HG03175 (cell line): Measurements from ENCODE around the gene PGBD5.

ENCODE experiments used
- ATAC-seq: cut with Tn5 transposase; IDR thresholded peaks from one replicate; pipeline ENCODE4 v1.9.1; 2021; ENCODE audit warnings: mild to moderate bottlenecking, moderate library complexity; ENCODE audit not compliant: unreplicated experiment

PGBD5 gene

DNA sequence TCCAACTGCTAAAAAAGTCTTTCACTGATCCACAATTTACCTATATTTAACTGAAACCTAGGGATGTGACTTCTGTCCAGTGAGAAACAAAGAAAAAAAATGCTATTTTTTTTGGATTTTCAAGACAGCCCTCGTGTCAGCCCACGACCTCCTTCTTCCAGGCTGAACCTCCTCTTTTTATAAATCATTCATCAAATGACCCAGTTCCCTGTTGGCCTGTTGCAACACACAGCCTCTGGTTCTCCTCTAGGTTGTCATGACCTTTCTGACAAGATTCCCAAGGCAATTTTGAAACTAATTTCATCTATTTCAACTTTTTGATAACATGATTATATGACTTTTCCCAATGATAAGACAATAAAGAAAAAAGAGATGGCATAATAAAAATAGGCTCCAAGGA lies 74.6 kb downstream of the PGBD5 start:
- ATAC-seq = no peak

DNA sequence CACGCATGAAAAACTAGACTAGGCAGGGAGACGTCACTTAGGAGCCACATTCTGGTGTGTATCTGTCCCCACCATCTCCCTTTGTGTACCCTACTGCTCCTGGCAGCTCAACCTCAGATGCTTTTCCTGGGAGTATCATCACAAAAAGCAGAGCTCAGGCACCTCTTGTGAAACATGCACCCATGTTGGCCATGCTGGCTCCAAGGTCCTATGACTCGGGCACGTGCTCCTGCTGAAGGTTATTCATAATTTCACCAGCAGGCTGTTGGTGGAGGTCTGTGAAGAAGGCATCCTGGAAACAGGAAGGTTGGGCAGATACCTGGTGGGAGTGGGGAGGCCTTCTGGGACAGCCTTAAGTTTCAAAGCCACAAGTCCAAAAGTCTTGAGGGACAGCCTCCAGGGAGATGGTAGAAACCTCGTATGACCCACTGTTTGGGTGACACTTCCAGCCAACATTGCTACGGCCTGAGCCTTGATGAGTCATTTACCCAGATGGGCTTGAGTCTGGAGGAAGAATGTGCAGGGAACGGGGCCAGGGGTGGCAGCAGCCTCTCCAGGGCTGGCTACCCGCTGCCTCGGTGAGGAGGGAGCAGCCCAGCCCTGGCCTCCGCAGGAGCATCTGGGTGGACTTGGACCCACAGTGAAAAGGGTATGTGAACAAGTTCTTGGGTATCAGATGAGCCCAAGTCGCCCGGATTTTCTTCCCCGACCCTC lies 75.8 kb downstream of the PGBD5 start:
- no peak for ATAC-seq

DNA sequence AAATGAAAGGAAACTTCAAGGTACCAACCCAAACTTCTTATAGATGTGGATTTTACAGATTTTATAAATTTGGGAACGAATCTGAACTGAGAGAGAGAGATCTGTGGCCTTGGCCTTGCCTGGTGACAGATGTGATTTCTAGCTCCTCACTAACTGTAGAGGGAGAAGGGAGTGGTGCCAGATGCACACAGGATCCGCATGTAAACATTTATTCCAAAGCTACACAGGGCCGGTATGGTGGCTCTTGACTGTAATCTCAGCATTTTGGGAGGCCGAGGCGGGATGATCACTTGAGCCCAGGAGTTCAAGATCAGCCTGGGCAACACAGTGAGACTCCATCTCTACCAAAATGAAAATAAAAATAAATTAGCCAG lies 77.1 kb downstream of the PGBD5 start:
- no peak for ATAC-seq

DNA sequence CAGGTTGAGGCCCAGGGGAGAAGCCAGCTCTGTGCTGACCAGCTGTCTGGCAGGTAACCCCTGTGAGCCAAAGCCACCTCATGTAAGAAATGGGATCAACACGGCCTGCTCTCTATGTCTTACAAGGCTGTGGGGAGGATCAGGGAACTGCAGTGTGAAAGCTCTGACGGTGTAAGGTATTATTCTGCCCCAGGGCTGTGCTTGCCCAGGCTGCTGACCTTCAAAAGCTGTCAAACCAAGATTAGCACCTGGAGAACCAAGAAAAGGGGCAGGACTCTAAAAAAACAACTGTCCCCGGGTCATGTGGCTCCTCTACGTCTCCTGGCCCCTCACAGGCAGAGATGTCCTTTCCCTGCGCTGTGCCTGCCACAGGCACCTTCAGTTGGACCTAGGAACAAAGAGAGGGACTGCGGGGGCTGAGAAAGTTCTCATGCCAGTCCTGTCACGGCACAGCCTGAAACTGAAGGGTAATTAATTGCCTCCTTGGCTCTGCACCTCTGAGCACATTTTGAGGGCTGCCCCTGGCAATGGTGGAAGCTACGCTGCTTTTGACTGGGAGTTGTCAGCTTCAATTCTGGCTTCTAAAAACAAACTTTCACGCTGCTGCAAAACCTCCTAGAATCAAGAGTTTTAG lies 77.6 kb downstream of the PGBD5 start:
- ATAC-seq = no peak

DNA sequence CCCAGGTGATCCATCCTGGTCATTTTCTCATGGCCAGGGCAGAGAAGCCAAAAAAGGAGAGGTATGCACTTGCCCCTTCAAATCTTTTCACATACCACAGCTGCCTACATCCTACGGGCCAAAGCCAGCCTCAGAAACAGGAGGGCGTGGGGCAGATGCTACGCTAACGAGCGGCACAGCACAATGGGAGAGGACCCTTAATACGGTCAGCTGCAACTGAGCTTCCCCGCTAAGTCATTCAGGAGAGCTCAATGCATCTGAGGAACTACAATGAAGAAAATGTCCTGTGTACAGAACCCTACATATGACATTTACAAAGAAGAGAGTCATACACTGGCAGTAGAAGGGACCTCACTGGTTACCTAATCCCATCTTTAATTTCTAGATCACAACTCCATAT lies 78.2 kb downstream of the PGBD5 start:
- no peak for ATAC-seq

DNA sequence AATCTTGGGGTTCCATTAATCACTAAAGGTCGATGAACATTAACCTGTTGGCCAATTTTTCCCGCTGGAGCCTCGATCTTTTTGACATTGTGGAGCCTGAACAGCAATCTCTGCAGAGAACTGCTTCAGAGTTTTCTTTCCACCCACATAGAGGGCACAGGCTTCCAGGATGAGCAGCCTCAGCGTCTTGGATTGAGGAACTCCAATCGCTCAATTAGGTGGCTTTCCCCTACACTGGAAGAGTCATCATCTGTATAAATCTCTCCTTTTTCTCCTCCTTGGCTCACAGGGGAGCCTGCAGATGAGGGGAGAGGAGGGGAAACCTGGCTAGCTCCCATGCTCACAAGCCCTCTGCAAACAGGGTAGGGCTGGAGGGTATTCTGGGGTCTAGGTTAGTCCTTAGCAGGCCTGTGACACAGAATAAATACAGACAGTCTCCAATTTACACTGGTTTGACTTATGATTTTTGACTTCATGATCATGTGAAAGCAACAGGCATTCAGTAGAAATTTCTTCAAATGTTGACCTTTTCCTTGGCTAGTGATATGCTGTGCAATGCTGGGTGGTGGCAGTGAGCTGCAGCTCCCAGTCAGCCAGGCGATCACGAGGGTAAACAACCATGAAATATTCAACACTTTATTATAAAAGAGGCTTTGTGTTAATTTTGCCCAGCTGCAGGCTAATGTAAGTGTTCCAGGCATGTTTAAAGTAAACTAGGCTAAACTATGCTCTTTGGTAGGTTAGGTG lies 80.8 kb downstream of the PGBD5 start:
- ATAC-seq = no peak

DNA sequence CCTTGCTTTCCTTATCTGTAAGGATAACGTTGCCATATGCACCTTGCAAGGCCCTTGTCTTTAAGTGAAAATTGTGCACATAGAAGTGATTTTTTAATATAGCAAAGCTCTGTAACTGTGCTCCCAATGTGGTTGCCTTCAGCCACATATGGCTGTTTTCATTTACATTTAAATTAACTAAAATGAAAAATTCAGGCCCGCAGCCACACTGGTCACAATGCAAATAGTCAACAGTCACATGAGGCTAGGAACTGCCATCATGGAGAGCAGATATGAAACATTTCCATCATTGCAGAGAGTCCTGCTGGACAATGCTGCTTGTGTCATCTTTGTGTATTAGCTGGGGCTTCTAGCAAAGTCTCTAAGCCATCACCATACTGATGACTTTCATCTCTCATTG lies 83.4 kb downstream of the PGBD5 start:
- ATAC-seq = no peak

DNA sequence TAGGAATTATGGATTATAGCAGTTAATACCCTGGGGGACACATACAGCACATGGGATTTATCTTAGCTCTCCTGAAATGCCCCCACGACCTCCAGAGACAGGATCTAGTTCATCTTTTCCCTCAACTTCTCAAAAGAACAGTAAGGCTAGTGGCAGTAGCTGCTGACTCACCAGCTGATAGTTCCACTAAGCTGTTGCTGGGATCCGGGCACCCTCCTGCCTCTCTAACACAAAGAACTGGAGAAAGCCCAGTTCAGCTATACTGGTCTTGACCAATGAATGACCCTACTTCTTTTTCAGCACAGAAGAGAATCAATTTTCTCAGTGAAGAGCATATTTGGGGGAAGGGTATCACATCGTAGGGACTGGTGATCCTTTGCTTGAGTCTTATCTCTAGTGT lies 84.1 kb downstream of the PGBD5 start:
- ATAC-seq = no peak

DNA sequence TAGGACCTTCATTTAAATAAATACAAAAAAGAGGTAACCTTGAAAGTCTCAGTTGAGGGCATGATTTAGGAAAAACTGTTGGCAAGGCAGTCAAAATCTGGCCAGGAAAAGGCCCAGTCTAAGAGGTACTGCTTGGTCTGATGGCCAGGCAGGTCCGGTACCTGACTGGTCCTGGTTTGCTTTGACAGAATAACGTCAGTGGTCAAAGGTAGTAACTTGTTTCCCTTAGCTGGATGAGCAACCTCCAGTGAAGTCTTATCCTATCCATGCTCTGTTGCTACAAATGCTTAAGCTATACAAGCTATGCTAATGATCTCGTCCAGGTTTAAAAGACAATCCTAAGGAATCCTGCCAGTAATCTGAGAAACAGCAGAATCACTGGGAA lies 85.0 kb downstream of the PGBD5 start:
- no peak for ATAC-seq

DNA sequence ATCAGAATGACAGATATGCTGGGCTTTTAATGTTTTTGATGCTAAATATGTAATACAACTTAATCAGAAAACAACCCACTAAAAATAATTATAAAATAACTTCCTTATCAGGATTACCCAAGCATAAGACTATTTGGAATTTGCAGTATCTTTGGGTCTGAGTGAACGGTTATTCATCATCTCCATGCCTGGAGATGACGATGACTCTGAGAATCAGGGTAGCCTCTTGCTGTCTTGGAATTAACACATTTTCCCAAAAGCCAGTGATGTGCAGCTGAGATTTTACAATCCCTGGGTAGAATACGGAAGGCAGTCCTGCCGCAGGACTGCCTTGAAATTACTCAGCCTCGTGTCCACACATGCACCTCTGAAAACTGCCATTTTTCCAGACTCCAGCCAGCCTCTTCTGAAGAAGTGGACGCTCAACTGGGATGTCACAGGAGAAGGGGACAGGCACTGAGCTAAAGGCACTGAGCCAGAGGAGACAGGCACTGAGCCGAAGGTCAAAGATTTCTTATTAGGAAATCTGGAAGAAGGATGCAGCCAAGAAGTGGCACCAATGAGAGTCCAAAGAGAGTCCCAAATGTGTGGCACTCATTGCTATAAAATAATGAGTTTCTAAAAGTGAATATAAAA lies 85.5 kb downstream of the PGBD5 start:
- no peak for ATAC-seq

DNA sequence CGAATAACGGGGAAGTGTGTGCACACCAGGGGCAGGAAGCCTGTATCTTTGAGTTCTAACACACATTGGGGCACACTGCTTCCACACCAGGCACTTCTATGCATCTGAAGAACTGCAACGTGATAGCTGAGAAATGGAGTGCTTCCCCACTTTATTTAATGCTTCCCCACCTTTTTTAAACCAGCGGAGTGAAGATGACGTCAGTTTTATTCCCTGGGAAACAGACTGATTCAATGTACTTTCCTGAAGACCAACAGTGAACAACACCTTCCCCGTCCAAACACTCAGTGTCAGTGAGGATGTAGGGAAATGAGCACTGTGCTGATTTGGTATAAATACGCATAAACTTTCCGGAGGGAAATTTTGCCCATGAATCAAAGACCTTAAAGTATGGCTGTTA lies 87.1 kb downstream of the PGBD5 start:
- no peak for ATAC-seq

DNA sequence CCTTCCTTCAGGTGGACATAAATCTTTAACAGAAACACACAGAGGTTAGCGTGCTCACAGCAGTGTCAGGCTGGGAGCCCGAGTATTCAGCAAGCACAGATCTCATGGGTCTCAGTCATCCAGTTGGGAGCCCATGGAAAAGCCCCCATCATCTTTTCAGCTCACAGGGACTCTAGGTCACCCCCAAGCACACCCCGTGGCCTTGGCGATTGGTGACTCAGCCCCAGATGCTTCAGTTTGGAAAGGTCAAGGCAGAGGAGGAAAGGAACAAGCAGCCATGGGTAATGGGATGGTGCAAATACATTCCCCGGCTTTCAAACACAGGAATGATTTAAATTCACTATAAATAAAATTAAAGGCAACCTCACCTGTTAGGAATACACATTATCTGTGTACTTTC lies 88.9 kb downstream of the PGBD5 start:
- no peak for ATAC-seq

DNA sequence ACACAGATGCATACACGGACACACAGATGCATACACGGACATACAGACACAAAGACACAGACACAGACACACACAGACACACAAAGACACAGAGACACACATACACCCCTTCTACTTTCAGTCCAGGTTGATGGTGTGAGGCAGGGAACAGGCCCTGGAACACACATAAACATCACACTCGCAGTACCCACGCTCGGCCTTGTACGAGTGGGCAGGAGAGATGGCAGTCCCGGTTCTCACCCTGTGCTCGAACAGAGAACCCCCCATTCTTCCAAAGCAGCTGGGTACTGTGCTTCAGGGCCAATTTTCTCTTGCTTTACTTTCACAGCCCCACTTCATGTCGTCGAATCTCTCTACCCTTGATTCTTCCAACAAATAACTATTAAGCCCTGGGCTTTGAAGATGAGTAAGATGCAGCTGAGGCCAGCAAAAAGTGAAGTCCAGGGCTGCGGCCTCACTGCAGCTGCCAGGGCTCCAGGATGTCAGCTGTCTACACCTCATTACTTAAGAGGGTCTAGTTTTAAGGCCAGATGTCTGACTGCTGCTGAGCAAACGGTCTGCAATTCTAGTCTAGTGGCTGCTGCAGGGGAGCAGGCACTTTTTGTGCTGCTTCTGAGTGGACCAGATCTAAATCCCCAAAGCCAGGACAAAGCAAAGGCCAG lies 90.1 kb downstream of the PGBD5 start:
- ATAC-seq = no peak

DNA sequence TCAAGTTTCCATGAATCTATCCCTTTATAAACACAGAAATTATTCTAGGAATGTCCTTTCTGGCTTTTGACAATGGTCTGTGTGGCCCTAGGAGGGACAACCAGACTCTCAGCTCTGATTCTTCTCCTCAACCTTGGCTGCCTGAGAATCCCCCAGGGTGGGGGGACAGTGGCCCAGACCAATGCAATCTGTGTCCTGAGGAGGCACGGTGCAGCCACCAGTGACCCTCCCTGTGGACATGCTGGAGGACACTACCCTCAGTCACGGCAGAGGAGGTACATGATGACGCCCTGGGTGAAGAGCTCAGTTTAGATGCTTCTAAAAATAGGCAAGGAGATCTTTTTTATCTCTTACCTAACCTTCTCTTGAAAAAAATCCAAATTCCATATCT lies 91.7 kb downstream of the PGBD5 start:
- ATAC-seq = no peak

DNA sequence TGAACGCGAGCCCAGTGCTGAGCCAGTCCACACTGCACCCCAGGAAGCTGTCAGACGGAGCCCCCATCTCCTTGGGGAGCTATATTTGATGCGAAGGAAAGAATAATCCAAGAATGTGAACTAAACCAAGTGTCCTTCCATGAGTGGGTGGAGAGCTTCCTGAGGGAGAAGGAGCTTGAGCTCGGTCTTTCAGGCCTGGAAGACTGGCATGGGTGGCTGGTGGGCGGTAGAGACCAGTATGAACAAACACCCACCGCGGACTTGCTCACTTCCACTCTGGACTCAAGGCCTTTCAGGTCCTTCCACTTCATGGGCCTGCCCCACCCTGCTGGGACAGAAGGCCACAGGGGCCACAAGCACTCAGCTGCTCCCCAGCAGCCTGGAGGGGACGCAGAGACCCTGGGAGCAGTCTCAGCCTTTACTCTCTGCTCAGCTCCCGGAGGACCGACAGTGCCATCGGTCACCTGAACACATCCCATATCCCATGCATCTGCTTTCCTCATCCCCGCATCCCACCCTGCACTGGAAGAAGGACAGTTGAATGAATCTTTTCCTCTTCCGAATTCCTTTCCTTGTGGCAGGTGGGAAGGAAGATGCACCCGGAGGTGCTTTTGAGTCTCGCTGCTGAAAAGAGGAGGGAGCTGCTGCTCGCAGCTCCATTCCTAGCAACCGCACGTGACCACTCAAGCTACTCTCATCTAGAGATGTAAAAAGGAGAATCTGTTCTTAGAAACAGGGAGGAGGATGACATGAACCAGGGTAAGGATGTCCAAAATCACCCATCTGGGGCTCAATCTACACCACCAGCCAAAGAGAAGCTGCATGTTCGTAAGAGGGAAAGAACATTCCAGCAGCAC lies 92.3 kb downstream of the PGBD5 start:
- ATAC-seq = no peak

DNA sequence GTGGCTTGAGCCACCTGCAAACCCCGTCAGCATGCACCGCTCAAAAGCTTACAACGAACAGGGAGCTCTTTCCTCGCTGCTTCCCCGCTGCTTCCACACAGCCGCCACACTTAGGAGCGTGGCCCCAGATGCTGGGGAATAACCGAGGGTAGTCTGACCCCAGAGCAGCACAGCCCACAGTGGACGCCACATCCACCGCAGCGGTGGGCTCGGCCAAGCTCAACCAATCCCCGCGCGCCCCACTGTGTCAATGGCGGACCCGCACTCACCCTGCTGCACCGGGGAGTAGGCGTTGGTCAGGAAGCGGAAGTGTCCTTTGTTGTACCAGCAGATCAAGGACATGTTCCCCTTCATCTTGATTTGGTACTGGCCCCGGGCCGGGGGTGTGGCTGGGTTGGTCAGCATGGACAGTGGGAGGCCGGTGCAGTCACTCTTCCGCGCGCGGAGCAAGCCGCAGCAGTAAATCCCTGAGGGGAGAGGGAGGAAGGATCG lies 93.5 kb downstream of the PGBD5 start:
- ATAC-seq = no peak

DNA sequence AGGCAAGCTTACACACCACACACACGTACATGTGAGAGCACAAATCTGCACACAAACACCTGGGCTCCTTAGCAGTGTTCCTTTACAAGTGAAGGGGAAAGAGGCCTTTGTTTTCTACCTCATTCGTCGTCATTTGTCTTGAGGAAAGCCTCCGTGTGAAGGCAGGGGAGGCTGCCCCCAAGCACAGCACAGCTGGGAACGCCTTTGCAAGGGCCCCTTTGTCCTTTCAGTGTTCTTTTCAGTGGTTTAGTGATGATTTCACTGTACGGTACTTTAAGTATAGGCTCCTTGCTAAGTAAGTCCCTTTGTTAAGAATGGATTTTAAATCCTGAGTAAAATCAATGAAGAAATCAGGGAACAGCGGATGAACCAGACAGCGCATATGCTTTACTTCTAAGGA lies 94.1 kb downstream of the PGBD5 start:
- no peak for ATAC-seq

DNA sequence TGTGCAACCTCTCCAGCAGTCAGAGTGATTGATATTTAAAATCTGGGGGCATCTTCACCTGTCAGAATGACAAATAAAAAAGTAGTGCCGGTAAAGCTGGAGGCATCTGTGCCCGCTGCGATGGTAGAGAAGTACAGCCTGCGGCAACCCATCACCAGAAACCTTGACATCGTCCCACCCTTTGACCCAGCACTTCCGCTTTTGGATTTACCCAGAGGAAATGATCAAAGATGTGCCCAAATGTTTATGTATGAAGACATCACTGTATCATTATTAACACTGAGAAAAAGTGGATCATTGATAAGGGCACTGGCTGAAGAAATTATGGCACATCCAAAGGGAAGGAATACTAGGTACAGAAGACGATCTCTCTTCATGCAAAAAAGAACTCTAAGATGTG lies 96.0 kb downstream of the PGBD5 start:
- no peak for ATAC-seq

DNA sequence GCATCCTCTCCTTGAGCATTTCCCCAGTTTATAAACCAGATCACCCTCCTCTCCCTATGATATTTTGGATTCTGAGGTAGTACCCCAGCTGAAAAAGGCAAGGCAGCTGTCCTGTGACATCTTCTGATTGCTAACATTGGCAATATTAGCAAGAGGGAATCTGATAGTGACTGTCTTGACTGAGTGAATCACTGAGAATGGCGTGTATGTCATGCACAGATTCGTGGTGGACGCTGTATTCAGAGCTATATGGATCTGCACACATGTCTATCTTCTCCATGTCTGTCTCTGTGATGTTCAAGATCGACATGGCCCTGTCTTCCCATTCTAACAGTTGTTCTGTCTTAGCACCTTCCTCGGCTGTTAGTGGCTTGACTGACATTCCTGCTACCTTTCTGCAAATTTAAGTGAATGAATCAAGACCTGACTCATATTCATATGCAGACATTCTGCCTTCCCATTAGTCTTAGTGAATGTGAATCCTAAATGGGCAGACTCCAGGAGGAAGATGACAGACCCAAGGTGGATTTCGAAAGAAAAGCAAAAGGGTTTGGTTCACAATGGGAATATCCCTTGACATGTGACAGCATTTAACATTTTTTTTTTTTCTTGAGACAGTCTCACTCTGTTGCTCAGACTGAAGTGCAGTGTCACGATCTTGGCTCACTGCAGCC lies 97.7 kb downstream of the PGBD5 start:
- ATAC-seq = no peak

DNA sequence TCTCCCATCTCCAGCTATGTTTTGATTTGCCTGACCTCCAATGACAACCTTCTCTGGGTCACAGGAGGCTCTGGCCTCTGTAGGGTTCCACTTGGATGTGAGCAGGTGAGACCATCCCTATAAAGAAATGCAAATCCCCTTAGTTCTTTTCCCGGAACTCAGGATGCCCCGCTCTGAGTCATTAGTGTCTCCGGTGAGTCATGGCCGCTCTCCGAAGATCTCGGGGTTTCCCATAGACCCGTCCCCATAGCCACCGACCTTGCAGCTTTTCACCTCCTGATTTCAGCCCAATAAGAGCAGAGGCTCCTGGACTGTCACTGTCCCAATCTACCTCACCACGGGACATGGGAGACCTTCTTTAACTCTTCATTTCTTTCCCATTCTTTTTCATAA lies 98.2 kb downstream of the PGBD5 start:
- ATAC-seq = no peak
